GM18858 (cell line): ENCODE measurements around the gene RMND1.
"Not testable (repeated sequence)": the region's sequence is repeated elsewhere in the genome, so short reads cannot be mapped to it uniquely, and the experiment has no call there.

Experiments
- ATAC-seq: cut with Tn5 transposase; IDR thresholded peaks from one replicate; pipeline ENCODE4 v1.9.1; 2021; ENCODE audit not compliant: unreplicated experiment

Gene RMND1

DNA sequence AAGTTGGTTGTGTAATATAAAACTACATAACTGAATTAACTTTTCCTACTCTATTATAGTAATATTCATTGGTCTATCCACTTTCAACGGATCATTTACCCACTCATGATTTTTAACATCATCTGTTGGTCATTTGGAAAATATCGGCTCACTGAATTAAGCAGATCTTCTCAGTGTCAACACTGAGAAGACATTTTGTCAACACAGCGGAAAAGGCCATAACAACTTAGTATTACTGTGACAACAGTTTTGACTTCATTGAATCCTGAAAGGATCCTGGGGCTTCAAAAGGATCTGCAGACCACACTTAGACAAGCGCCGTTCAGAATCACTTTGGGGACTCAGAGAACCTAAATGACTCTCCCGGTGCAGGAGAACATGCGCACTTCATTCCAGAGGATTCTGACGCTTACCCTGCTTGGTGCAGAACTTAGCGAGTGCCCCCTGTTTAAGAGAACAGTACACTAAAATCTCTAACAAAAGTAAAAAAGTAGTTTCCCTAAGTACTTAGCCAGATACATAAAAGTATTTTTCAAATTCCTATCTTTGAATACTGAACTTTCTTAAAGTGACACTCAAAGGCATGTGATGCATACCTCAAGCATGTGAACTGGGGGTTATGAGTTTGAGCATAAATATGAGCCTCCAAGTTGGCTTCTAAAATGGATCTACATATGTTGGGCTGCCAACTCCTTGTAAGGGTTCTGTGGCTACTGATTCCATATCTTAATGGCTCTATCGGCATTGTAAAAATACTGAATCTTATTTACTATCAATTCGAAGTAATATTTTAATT lies 64.6 kb downstream of the RMND1 start:
- ATAC-seq: no peak

DNA sequence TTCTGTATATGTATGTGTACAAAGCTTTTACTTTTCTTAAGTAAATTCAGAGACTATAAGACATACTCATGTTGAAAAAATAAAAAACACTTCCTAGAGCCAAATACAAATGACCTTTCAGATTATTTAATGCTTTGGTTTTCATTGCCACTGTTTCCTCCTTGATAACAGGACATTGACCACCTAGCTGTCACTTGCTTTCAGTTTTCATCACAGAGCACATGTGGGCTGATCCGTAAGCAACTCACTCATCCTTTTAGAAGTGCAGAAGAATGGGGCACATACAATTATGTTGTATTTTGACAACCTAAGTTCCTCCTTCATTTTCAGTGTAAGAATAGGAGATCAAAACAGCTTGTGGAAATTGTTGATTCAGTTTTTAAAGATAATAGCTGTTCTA lies 66.7 kb downstream of the RMND1 start:
- no peak for ATAC-seq

DNA sequence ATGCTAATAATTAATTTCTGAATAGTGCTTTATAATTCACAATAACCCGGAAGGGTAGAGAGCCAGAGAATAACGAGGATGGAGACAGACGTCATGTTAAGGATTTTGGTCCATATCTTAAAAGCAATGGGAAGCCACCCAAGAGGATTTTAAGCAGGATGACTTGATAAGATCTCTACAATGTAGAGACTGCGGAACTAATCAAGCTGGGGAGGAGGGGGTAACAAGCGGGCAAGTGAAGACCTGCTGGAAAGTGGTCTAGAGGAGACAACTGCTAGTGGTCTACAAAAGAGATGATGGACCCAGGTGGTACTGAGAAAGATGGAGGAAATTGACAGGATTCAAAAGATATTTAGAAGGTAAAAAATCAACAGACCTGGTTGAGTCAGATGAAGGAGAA lies 67.8 kb downstream of the RMND1 start:
- no peak for ATAC-seq

DNA sequence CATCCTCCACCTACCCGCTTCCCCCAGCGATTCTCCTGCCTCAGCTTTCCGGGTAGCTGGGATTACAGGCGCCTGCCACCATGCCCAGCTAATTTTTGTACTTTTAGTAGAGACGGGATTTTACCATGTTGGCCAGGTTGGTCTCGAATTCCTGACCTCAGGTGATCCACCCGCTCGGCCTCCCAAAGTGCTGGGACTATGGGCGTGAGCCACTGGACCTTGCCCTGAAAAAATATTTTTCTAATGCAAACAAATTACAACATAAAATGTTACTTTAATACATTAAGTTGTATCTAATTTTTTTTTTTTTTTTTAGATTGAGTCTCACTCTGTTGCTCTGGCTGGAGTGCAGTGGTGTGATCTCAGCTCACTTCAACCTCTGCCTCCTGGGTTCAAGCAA lies 69.3 kb downstream of the RMND1 start:
- ATAC-seq: not testable (repeated sequence)

DNA sequence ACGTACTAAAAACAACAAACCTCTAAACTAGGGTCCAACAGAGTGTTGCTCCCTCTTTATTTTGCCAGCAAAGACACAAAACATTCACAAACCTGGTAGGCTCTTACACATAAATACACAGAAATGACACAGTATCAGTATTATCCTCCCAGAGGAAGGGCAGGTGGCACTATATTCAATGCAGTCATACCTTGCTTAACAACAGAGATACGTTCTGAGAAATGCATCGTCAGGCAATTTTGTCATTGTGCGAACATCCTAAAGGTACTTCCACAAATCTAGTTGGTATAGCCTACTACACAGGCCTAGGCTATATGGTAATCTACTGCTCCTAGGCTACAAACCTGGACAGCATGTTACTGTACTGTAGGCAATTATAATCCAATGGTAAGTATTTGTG lies 70.2 kb downstream of the RMND1 start:
- ATAC-seq: no peak

DNA sequence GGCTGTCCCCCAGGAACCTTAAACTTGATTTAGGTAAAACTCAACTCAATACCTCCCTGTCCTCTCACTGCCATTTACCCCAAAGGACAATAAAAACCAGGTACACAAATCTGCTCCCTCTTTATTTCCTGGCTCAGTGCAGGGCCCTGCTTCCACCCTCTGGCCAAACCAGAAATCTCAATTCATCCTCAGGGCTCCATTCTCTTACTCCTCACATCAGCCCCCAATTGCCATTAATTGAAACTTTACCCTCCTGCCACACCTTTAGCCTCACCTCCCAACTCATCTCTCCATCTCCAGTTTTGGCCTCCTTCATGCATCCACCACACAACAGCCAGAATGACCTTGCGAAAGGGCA lies 71.1 kb downstream of the RMND1 start:
- no peak for ATAC-seq

DNA sequence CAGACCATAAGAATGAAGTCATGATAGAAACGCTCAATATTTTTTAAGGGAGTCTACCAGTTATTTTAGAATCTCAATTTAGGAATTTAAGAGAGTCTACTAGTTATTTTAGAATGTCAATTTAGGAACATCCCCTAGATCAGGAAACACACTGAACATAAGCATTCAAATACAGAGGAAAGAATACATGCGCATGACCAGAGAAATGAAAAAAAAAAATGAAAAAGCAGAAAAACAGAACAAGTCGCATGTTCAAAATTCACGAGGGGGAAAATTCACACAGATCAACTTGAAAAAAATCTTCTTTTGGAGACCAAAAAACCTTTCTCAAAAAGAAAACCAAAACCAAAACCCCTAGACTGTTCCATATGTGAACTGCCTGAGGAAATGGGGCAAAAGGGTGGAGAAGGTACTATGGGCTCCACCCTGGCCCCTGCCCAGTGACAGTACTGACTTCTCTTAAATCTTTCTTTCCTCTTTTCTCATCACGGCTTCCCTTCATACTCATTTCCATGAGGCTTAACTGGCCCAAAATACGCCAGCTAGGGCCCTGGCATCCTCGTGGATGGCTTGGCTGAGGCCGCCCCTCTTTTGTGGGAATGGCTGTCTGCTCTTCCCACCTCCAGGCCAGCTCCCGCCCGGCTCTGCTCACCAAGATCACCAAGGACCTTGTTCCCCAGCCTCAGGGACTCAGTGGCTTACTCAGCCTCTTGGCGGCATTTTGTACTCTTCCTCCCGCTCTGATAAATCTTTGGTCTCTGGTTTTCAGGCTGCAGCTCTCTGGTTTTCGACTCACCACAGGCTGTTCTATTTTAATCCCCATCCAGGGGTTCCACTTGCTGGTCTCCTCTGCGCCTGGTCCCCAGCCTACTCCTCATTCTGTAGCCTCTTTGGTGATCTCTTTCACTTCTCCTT lies 71.7 kb downstream of the RMND1 start:
- ATAC-seq: peak; percentile 46

DNA sequence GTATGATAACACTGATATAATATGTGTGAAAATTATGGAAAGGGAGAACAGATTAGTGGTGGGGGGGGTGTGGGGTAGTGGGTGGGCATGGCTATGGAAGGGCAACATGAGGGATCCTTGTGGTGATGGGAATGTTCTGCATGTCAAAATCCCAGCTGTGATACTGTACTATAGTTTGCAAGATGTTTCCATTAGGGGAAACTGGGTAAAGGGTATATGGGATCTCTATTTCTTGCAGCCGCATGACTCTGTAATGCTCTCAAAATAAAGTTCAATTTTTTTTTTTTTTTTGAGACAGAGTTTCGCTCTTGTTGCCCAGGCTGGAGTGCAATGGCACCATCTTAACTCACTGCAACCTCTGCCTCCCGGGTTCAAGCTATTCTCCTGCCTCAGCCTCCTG lies 74.8 kb downstream of the RMND1 start:
- no peak for ATAC-seq

DNA sequence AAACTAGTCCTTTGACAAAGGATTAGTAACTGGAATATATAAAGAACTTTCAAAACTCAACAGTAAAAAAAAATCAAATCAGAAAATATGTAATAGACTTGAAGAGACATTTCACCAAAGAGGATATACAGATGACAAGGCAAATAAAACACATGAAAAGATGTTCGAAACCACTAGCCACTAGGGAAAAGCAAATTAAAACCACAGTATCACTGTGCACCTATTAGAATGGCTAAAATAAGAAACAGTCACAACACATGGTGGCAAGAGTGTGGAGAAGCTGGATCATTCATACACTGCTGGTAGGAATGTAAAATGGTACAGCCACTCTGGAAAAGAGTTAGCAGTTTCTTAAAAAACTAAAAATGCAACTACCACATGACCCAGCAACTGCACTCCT lies 75.5 kb downstream of the RMND1 start:
- peak; percentile 46 for ATAC-seq

DNA sequence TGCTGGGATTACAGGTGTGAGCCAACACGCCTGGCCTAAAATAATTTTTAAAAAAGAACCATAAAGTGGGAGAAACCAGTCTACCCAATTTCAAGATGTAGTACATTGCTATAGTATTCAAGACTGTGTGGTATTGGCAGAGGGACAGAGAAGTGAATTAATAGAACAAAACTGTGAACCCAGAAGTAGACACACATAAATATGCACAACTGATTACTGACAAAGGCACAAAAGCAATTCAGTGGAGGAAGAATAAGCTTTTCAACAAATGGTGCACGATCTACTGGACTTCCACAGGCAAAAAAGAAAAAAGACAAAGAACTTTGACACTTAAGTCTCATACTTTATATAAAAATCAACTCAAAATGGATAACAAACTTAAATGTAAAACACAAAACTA lies 76.1 kb downstream of the RMND1 start:
- no peak for ATAC-seq

DNA sequence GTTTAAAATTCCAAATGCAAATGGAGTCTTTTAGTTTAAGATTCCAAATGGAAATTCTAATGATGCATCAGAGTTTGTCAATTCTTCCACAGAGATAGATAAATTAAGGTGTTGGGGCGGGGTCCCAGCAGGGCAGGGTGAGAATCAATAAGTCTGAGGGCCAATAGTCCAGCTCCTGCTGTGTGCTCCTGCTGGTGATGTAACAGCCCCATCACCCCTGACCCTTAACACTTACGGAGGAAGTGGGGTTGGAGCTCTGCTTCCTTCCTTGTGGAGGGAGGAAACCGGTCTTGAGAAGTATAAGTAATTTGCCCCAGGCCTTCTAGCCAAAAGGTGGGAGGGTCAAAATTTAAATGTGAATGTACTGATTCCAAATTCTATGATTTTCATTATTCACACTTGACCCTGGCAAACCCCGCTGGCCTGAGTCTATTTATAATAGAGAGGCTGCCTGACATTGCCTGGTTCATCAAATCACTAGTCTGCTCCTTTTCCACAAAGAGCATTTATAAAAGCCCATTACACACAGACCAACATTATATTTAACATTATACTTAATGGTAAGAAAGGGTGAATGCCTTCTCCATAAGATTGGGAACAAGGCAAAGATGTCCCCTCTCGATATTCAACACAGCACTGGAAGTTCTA lies 77.8 kb downstream of the RMND1 start:
- no peak for ATAC-seq

DNA sequence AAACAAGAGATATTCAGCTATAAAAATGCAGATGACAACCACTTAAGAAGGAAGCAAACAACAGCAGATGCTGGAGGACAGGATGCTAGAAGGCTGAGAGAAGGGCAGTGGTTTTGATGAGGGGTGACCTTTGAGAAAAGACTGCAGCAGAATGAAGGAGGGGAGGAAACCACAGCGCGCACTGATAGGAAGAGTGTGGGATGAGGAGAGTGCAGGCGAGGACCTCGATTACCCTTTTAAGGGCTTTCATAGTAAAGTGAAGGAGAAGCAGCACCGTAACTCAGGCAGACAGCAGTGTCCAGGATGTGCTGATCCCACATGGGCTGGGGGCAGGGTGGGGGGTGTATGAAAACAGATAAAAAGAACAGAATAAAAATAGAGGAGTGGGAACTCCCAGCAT lies 79.8 kb downstream of the RMND1 start:
- ATAC-seq: no peak

DNA sequence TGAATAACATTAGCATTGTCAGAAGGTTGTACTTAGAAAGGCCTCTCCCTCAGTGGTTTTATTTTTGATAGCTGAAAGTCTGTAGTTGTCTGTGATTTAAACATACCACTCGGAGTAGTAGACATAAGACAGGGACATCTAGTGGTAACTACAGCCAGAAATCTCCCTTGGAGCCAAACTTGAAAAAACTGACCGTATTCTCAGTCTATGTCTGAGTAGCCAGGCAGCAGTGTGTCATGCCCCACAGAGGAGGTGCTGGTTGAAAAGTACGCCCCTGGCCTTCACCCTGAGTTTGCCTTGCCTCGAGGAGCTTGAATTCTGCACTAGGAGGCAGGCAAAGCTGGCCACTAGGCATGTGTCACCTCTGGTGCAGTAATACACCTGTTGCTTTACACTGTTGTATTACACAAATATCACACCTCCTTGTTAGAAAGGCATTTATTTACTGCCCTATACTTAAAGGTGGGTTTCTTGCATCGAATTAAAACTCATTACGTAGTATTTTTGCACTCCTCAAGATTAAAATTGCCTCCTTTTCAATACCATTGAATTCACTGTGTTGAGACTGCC lies 81.3 kb downstream of the RMND1 start:
- ATAC-seq: no peak

DNA sequence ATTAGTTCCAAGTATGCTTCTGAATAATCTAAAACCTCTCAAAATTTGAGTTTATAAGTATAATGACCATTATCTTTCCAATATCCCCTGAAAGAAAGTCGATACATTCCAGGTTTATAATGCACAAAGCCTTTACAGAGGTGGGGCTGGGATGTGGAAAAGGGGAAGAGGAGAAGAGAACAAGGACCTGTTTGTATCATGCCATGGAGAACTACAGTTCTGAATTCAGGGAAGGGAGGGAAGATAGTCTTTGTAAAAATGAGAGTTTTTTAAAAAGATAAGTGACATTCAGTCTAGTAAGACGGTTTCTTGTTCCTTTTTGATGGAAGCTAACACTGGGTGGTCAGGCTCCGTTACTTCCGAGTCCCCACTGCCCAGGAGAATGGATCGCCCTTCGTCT lies 86.7 kb downstream of the RMND1 start:
- no peak for ATAC-seq

DNA sequence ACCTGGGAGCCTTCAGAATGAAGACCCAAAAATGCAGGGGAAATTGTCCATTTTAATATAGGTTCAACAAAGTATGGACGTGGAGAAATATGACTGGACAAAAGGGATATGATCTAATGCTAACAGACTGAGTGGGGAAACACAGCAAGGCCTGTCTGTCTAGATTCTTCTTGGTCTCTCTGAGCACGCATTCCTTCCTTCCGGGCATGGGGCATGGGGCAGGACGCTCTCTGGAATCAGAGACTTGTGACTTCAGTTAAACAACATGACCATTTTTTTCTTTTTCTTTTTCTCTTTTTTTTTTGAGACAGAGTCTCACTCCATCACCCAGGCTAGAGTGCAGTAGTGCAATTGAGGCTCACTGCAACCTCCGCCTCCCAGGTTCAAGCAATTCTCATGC lies 92.4 kb downstream of the RMND1 start:
- no peak for ATAC-seq

DNA sequence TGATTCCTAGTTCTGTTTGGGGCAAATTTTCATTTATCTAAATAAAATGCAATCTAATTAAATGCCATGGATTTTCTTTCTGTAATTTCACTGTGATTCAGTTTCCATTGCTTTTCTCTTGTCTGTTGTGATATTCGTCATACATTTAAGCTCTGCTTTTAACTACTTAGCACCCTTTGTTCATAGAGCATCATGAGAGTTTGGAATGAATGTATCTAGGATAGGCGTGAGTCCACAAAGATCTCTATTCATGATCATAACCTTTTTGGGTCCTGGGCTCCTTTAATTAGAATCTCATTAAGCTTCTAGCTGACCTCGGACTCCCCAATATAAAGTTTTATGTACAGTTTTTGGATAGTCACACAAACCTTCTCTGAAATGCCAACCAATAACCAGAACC lies 93.5 kb downstream of the RMND1 start:
- no peak for ATAC-seq

DNA sequence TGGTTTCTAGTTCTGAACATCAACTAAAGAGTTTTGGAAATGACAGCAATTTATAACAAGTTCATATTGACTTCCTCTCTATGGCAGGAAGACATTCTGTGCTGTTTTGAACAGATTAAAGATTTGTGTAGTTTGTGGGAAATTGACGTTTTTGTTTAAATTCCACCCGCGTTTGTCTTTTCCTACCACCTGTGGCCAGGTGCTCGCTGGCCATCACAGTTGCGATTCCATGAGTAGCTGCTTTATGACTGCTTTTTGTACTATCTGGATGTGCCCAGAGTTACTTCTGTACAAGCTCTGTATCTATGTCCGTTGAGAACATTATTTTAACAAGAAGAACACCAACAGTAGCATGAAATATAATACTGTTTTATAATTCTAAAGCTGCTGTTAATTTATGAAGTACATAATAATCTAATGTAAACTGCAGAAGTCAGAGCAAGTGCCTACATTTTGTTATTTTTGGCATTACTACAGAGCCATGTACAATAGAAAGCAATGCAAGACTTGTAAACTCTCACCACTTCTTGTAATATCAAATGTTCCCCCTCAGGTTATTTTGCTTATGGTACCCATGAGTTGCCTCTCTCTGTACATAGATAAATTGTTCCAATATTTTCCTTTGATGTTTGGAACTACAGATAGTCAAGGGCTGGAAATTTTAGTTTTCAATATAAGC lies 94.0 kb downstream of the RMND1 start:
- ATAC-seq: no peak

DNA sequence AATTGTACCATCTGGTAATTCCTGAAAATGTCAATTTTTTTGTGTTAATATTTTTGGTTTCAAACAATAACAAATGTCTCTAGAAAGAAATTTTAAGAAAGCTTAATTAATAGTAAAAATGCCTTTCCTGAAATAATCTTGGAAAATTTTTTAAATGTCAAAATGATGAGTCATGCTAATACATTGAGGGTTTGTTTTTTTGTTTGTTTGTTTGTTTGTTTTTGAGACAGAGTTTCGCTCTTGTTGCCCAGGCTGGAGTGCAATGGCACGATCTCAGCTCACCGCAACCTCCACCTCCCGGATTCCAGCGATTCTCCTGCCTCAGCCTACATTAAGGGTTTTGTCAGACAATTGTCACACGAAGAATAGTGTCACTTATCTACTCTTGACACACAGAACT lies 94.9 kb downstream of the RMND1 start:
- not testable (repeated sequence) for ATAC-seq
